Bronchial epithelial cell (primary cell): ENCODE measurements around the gene PITPNM2. TPM values are rescaled to one million over a fixed set of nuclear protein-coding genes. Genes with fewer than 3 reads are reported as not detected.

Experiments used
- DNase-seq: peaks from one replicate; pipeline ENCODE4 v3.0.0-alpha.2; 2010; ENCODE audit warnings: low read depth
- FAIRE-seq: peaks from 2 replicates; lab custom pipeline; 2011; peaks lifted over from hg19 to GRCh38; lab: Jason Lieb, UNC
- H3K27me3 ChIP-seq: 2 replicates; pipeline ENCODE4 v1.5.1; 2011; ENCODE audit warnings: low read length; ENCODE audit not compliant: control insufficient read depth, insufficient read depth
- H3K36me3 ChIP-seq: 2 replicates; pipeline ENCODE4 v1.5.1; 2011; ENCODE audit warnings: low read length; ENCODE audit not compliant: control insufficient read depth, insufficient read depth
- H3K4me3 ChIP-seq: 2 replicates; pipeline ENCODE4 v1.5.1; 2011; ENCODE audit warnings: mild to moderate bottlenecking, low read depth, low read length, control low read depth
- total RNA-seq: library from RNA; depleted of rRNA; stranded (reverse); fragments of >200 nt; gene quantifications from 2 replicates; pipeline ENCODE4 v1.2.1, GENCODE V29; 2014
- TF ChIP-seq, protein P1 (sequence below): IDR thresholded peaks from 2 replicates; pipeline ENCODE4 v1.5.1; 2011; ENCODE audit warnings: mild to moderate bottlenecking, moderate library complexity, low read length, control low read depth, inconsistent platforms; ENCODE audit not compliant: insufficient read depth, severe bottlenecking

Gene PITPNM2
- total RNA-seq, 1 donor from 2014 or later = 2.4 TPM

- no peak for FAIRE-seq
- H3K36me3 ChIP-seq = no peaks in the 10 kb centered on the region
- H3K27me3 ChIP-seq = no peaks in the 10 kb centered on the region
- TF ChIP-seq, protein P1, sequence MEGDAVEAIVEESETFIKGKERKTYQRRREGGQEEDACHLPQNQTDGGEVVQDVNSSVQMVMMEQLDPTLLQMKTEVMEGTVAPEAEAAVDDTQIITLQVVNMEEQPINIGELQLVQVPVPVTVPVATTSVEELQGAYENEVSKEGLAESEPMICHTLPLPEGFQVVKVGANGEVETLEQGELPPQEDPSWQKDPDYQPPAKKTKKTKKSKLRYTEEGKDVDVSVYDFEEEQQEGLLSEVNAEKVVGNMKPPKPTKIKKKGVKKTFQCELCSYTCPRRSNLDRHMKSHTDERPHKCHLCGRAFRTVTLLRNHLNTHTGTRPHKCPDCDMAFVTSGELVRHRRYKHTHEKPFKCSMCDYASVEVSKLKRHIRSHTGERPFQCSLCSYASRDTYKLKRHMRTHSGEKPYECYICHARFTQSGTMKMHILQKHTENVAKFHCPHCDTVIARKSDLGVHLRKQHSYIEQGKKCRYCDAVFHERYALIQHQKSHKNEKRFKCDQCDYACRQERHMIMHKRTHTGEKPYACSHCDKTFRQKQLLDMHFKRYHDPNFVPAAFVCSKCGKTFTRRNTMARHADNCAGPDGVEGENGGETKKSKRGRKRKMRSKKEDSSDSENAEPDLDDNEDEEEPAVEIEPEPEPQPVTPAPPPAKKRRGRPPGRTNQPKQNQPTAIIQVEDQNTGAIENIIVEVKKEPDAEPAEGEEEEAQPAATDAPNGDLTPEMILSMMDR = no peak
- no peak overlapping the region for H3K4me3 ChIP-seq
- DNase-seq = peak; percentile 61
Observed at GRCh38 chr12:123139926-123140675, 10.8 kb downstream of the PITPNM2 start.

- no peak for DNase-seq
- Histone ChIP-seq H3K36me3 (no peaks in the 10 kb centered on the region), H3K27me3 (no peaks in the 10 kb centered on the region), H3K4me3 (no peak overlapping the region)
- TF ChIP-seq, protein P1 = no peak
- FAIRE-seq = no peak
Observed at GRCh38 chr12:123135688-123136087, 15.2 kb downstream of the PITPNM2 start.

- DNase-seq (no peak), FAIRE-seq (no peak)
- Histone ChIP-seq H3K27me3 (no peaks in the 10 kb centered on the region), H3K4me3 (no peak overlapping the region), H3K36me3 (no peaks in the 10 kb centered on the region)
- TF ChIP-seq, protein P1 = no peak
Observed at GRCh38 chr12:123134826-123135225, 16.1 kb downstream of the PITPNM2 start.

- Histone ChIP-seq H3K36me3 (no peaks in the 10 kb centered on the region), H3K4me3 (no peak overlapping the region), H3K27me3 (no peaks in the 10 kb centered on the region)
- FAIRE-seq (no peak), DNase-seq (peak; percentile 72)
- TF ChIP-seq, protein P1 = no peak
Observed at GRCh38 chr12:123134271-123134671, 16.6 kb downstream of the PITPNM2 start.

GRCh38 chr12:123133701-123134100 is 17.2 kb downstream of the PITPNM2 start:
- DNase-seq (no peak), FAIRE-seq (no peak)
- H3K36me3 ChIP-seq = no peaks in the 10 kb centered on the region
- no peak overlapping the region for H3K4me3 ChIP-seq
- H3K27me3 ChIP-seq = no peaks in the 10 kb centered on the region
- TF ChIP-seq, protein P1 = no peak
